Smooth muscle cell of the pulmonary artery (primary cell): ENCODE data around the gene PLEKHA6. TPM values are rescaled to one million over a fixed set of nuclear protein-coding genes. Genes with fewer than 3 reads are reported as not detected.

Experiments used
- total RNA-seq: library from RNA; depleted of rRNA; stranded (reverse); fragments of >200 nt; gene quantifications from 2 replicates; pipeline ENCODE4 v1.2.3, GENCODE V29; 2014

Gene PLEKHA6, protein sequence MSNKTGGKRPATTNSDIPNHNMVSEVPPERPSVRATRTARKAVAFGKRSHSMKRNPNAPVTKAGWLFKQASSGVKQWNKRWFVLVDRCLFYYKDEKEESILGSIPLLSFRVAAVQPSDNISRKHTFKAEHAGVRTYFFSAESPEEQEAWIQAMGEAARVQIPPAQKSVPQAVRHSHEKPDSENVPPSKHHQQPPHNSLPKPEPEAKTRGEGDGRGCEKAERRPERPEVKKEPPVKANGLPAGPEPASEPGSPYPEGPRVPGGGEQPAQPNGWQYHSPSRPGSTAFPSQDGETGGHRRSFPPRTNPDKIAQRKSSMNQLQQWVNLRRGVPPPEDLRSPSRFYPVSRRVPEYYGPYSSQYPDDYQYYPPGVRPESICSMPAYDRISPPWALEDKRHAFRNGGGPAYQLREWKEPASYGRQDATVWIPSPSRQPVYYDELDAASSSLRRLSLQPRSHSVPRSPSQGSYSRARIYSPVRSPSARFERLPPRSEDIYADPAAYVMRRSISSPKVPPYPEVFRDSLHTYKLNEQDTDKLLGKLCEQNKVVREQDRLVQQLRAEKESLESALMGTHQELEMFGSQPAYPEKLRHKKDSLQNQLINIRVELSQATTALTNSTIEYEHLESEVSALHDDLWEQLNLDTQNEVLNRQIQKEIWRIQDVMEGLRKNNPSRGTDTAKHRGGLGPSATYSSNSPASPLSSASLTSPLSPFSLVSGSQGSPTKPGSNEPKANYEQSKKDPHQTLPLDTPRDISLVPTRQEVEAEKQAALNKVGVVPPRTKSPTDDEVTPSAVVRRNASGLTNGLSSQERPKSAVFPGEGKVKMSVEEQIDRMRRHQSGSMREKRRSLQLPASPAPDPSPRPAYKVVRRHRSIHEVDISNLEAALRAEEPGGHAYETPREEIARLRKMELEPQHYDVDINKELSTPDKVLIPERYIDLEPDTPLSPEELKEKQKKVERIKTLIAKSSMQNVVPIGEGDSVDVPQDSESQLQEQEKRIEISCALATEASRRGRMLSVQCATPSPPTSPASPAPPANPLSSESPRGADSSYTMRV
- total RNA-seq: 0.63 and 1.4 TPM in 2 replicates

GRCh38 chr1:204359474-204360255 is at the start of gene PLEKHA6:
Gene PLEKHA6, minus strand, starts transcription at chr1:204359929. Its CDS starts 86,202 bp downstream, at chr1:204273727.

DNA sequence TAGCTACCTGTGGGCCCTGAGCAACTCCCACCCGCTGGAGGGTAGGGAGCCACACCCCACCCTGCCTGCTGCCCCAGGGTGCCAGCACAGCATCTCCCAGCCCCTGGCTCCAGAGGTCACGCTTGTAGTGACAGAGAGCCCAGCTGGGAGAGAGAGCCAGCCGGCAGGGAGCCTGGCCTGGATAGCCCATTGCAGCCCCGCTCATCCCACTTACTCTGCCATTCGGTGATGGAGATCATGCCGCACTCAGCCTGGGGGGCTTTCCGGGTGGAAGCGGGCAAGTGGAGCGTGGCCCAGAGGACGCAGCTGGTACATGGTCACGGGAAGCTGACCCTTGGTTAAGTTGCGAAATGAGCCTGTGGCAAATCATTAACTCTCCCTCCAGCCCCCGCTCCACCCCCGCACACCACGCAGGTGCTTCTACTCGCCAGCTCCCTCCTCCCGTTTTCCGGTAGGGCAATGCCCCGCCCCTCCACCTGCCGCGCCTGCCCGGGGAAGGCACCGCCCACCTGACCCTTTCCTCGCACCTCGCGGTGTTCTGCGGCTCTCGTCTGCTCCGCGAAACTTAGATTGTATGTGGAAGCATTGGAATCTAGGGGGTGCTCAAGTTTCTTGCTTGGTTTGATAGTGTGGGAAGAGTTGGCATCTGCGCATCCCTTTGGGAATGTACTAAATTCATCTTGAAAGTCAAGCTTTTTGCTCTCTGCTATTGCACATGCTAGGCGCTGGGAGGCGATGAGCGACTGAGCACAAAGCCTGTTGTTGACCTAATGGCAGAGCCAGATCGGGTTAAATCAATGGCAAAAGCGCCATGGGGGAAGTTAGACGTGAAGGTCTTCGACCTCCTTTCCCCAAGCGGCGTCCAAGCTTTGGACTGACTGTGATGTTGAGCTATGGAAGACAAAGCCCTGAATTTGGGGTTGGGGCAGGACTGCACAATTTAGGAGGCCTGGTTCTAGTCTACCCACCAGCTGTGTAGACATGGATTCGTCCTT is 145.8 kb downstream of the PLEKHA6 start, which contains the start of gene GOLT1A:
GOLT1A (minus strand) TSS at position 321 of the 995 bp plus-strand sequence; CDS start at position 239, 82 bp downstream.

GRCh38 chr1:204196068-204196795 is 163.5 kb downstream of the PLEKHA6 start, which contains the start of gene KISS1:
Gene KISS1, minus strand, starts transcription at chr1:204196491. Its CDS starts 3,615 bp downstream, at chr1:204192876.

Other genes starting within 250 kb of the PLEKHA6 start
- 0.78 and 1.5 TPM in 2 replicates for gene ETNK2, start 207.9 kb downstream of the PLEKHA6 start, total RNA-seq
- gene REN, start 193.6 kb downstream of the PLEKHA6 start, total RNA-seq: not detected in 2 replicates
- gene KISS1, start 163.4 kb downstream of the PLEKHA6 start, total RNA-seq: not detected in 2 replicates
- gene GOLT1A, start 145.9 kb downstream of the PLEKHA6 start, total RNA-seq: not detected in 2 replicates
- gene PPP1R15B, start 51.9 kb upstream of the PLEKHA6 start, total RNA-seq: 22.9 and 26.4 TPM in 2 replicates
- gene PIK3C2B, start 134.9 kb upstream of the PLEKHA6 start, total RNA-seq: 3.8 and 4.7 TPM in 2 replicates
- 31.0 and 33.9 TPM in 2 replicates for gene MDM4, start 156.5 kb upstream of the PLEKHA6 start, total RNA-seq